A549 (cell line): ENCODE data around the gene CCDC14. TPM values are rescaled to one million over a fixed set of nuclear protein-coding genes. Genes with fewer than 3 reads are reported as not detected.

ENCODE experiments used
- ATAC-seq, 2 experiments: fragments of 200-7000 bp in 1 of 2; fragments of >200 bp in 1 of 2; cut with Nextera tagmentation in 1 of 2; cut with Tn5 transposase in 1 of 2; 3 replicates each; pipeline versions ENCODE4 v1.8.0 to v1.9.1; 2018 to 2020; ENCODE audit warnings: mild to moderate bottlenecking in 1 of 2, moderate library complexity in 1 of 2
- CTCF ChIA-PET: fragments of 300-600 bp; sonication (Branson Sonifier 250); formaldehyde crosslinking; extraction: SDS; loops from one replicate; lab custom pipeline; 2021; ENCODE audit warnings: antibody characterized with exemption, inconsistent platforms; lab: Yijun Ruan, JAX
- POLR2A ChIA-PET: fragments of 350-600 bp; formaldehyde crosslinking; extraction: SDS; loops from one replicate; lab custom pipeline; 2021; ENCODE audit warnings: antibody characterized with exemption, inconsistent platforms; lab: Yijun Ruan, JAX
- DNase-seq, 2 experiments: peaks; one replicate each; pipeline versions ENCODE4 v3.0.0 to v3.0.0-alpha.2; 2011 to 2016; ENCODE audit warnings: low read depth in 1 of 2, low spot score in 1 of 2
- FAIRE-seq: peaks from 2 replicates; lab custom pipeline; 2011; peaks lifted over from hg19 to GRCh38; lab: Jason Lieb, UNC
- H3K27ac ChIP-seq, 2 experiments: fragments of >200 bp; sonication (Bioruptor Twin); formaldehyde crosslinking; 3 replicates each; pipeline ENCODE4 v1.5.1; 2016 to 2017
- H3K4me1 ChIP-seq: fragments of >200 bp; sonication (Bioruptor Twin); formaldehyde crosslinking; 3 replicates; pipeline ENCODE4 v1.6.1; 2016
- H3K4me2 ChIP-seq: fragments of >200 bp; sonication (Bioruptor Twin); formaldehyde crosslinking; 3 replicates; pipeline ENCODE4 v1.6.1; 2016
- H3K4me3 ChIP-seq: fragments of >200 bp; sonication (Bioruptor Twin); formaldehyde crosslinking; 3 replicates; pipeline ENCODE4 v1.5.1; 2016
- H3K9me3 ChIP-seq: fragments of >200 bp; sonication (Bioruptor Twin); formaldehyde crosslinking; 3 replicates; pipeline ENCODE4 v1.6.1; 2016
- ATOH8 ChIP-seq: fragments of 250-450 bp; sonication (Bioruptor Pico); IDR thresholded peaks from 2 replicates; pipeline ENCODE4 v1.5.0; 2020; ENCODE audit warnings: low read depth, mild to moderate bottlenecking, moderate library complexity
- BHLHE40 ChIP-seq: IDR thresholded peaks from 2 replicates; pipeline ENCODE4 v1.6.1; 2012; ENCODE audit warnings: low read depth, low read length, inconsistent platforms
- E2F6 ChIP-seq: IDR thresholded peaks from 2 replicates; pipeline ENCODE4 v1.6.1; 2012; ENCODE audit warnings: low read depth, borderline replicate concordance
- EHMT2 ChIP-seq: fragments of 200-600 bp; sonication (generic); IDR thresholded peaks from 2 replicates; pipeline ENCODE4 v1.6.1; 2016; ENCODE audit warnings: antibody characterized with exemption, low read depth, mild to moderate bottlenecking, moderate library complexity
- ELK1 ChIP-seq: fragments of 150-350 bp; IDR thresholded peaks from 2 replicates; pipeline ENCODE4 v1.6.1; 2014; ENCODE audit warnings: low read depth, mild to moderate bottlenecking, low read length
- ESRRA ChIP-seq: fragments of 150-350 bp; IDR thresholded peaks from 2 replicates; pipeline ENCODE4 v1.6.1; 2014; ENCODE audit warnings: mild to moderate bottlenecking, low read length, borderline replicate concordance
- FOSB ChIP-seq: fragments of 250-450 bp; sonication (Bioruptor Pico); IDR thresholded peaks from 2 replicates; pipeline ENCODE4 v1.5.0; 2020; ENCODE audit warnings: mild to moderate bottlenecking, moderate library complexity
- FOXS1 ChIP-seq: fragments of 250-450 bp; sonication (Bioruptor Pico); IDR thresholded peaks from 2 replicates; pipeline ENCODE4 v1.5.0; 2020; ENCODE audit warnings: mild to moderate bottlenecking, moderate library complexity
- GATA3 ChIP-seq: IDR thresholded peaks from 2 replicates; pipeline ENCODE4 v1.6.1; 2012; ENCODE audit warnings: borderline replicate concordance
- HDAC2 ChIP-seq: fragments of 200-600 bp; sonication (generic); IDR thresholded peaks from 2 replicates; pipeline ENCODE4 v1.6.1; 2016
- HES2 ChIP-seq: fragments of >200 bp; sonication (Bioruptor Twin); formaldehyde crosslinking; IDR thresholded peaks from 2 replicates; pipeline ENCODE4 v1.6.1; 2016
- HOXA7 ChIP-seq: fragments of 250-450 bp; sonication (Bioruptor Pico); IDR thresholded peaks from 2 replicates; pipeline ENCODE4 v1.5.0; 2020; ENCODE audit warnings: mild to moderate bottlenecking, moderate library complexity
- HOXB5 ChIP-seq: fragments of 250-450 bp; sonication (Bioruptor Pico); IDR thresholded peaks from 2 replicates; pipeline ENCODE4 v1.5.0; 2020; ENCODE audit warnings: mild to moderate bottlenecking, moderate library complexity
- JUNB ChIP-seq: fragments of >200 bp; sonication (Bioruptor Twin); formaldehyde crosslinking; IDR thresholded peaks from 2 replicates; pipeline ENCODE4 v1.6.1; 2016
- MAFK ChIP-seq: fragments of 450-650 bp; IDR thresholded peaks from 2 replicates; pipeline ENCODE4 v1.6.1; 2014; ENCODE audit not compliant: partially characterized antibody
- MAX ChIP-seq: IDR thresholded peaks from 2 replicates; pipeline ENCODE4 v1.6.1; 2012
- MYC ChIP-seq: IDR thresholded peaks from 2 replicates; pipeline ENCODE4 v1.6.1; 2012; ENCODE audit warnings: mild to moderate bottlenecking, inconsistent platforms, low read length, improper control_type of control experiment, borderline replicate concordance
- NR3C1 ChIP-seq: fragments of >200 bp; sonication (Bioruptor Twin); formaldehyde crosslinking; IDR thresholded peaks from 3 replicates; pipeline ENCODE4 v1.6.1; 2017
- PBX3 ChIP-seq: IDR thresholded peaks from 2 replicates; pipeline ENCODE4 v1.6.1; 2012
- PHF8 ChIP-seq: fragments of 200-600 bp; sonication (generic); IDR thresholded peaks from 2 replicates; pipeline ENCODE4 v1.6.1; 2016; ENCODE audit warnings: low read depth, mild to moderate bottlenecking, antibody characterized with exemption, moderate library complexity, borderline replicate concordance
- REST ChIP-seq: fragments of 200-600 bp; sonication (generic); IDR thresholded peaks from 2 replicates; pipeline ENCODE4 v1.6.1; 2016; ENCODE audit warnings: antibody characterized with exemption, mild to moderate bottlenecking, moderate library complexity
- RNF2 ChIP-seq: fragments of 200-600 bp; sonication (generic); IDR thresholded peaks from 2 replicates; pipeline ENCODE4 v1.6.1; 2016; ENCODE audit warnings: low read depth, mild to moderate bottlenecking, antibody characterized with exemption, moderate library complexity, borderline replicate concordance
- SMC3 ChIP-seq: fragments of >200 bp; sonication (Bioruptor Twin); formaldehyde crosslinking; IDR thresholded peaks from 3 replicates; pipeline ENCODE4 v1.6.1; 2018; ENCODE audit warnings: inconsistent platforms
- TP53 ChIP-seq: fragments of 250-450 bp; sonication (Bioruptor Pico); IDR thresholded peaks from 2 replicates; pipeline ENCODE4 v1.5.0; 2021; ENCODE audit warnings: mild to moderate bottlenecking, moderate library complexity
- ZFP36 ChIP-seq: fragments of 450-650 bp; IDR thresholded peaks from 2 replicates; pipeline ENCODE4 v1.6.1; 2014; ENCODE audit warnings: borderline replicate concordance; ENCODE audit not compliant: partially characterized antibody
- WGBS: methylation state at CpG from one replicate; pipeline ENCODE4 v1.1.6; 2017; ENCODE audit errors: missing lambda C conversion rate; 5-methylcytosine and 5-hydroxymethylcytosine counted together
- polyA plus RNA-seq, 4 experiments: library from polyadenylated mRNA; depleted of rRNA in 3 of 4; stranded (reverse); fragments of >200 nt; fragmentation: RNase III in 1 of 4; extraction: RNeasy Plus Mini Kit Qiagen cat#74134 plus additional on column Dnase treatment in 1 of 4; gene quantifications; 2 replicates in 3 of 4; 3 replicates in 1 of 4; pipeline ENCODE4 v1.2.3, GENCODE V29; 2011 to 2017

CCDC14 gene
- polyA plus RNA-seq, 2 of the 4 experiments (the other 2 are of a cell fraction): 29.3 to 71.4 TPM

- ChIA-PET POLR2A (no interaction called here), CTCF (interaction anchor here (0.9 kb wide), 1 partner anchor 207 kb away, joined by 4 read pairs; no protein-coding TSS in a partner anchor)
- Histone ChIP-seq H3K9me3 (no peaks in the 10 kb centered on the region), H3K4me1 (0 out of 3 replicates have a peak, but pooled peaks cover 3% of the 10 kb centered on the region), H3K4me3 (no peak overlapping the region), H3K27ac (no peak overlapping the region), H3K4me2 (no peak overlapping the region)
- no peak for TF ChIP-seq HOXB5
- no peak for TF ChIP-seq FOSB
- TF ChIP-seq ESRRA: no peak
- no peak for TF ChIP-seq HOXA7 (CRISPR knock-in tag)
- ATAC-seq (no peak), DNase-seq (no peak), FAIRE-seq (peak; percentile 61)
These were observed 30.6 kb downstream of the CCDC14 start for GRCh38 chr3:123930445-123930844.

GRCh38 chr3:123929325-123929724, 31.7 kb downstream of the CCDC14 start:
- Histone ChIP-seq H3K9me3 (no peaks in the 10 kb centered on the region), H3K27ac (no peak overlapping the region), H3K4me2 (no peak overlapping the region), H3K4me1 (0 out of 3 replicates have a peak, but pooled peaks cover 2% of the 10 kb centered on the region), H3K4me3 (no peak overlapping the region)
- TF ChIP-seq EHMT2 (no peak), REST (no peak), FOXS1 (CRISPR knock-in tag) (no peak), ELK1 (no peak), HDAC2 (no peak), PBX3 (no peak), JUNB (no peak), BHLHE40 (no peak), NR3C1 (no peak), MYC (no peak), TP53 (no peak), ZFP36 (no peak), GATA3 (no peak), SMC3 (no peak), ESRRA (no peak), MAFK (no peak), RNF2 (no peak)
- FAIRE-seq (no peak), DNase-seq (no peak), ATAC-seq (no peak)
- CTCF ChIA-PET: interaction anchor here (0.9 kb wide), 1 partner anchor 12 kb away, joined by 3 read pairs; no protein-coding TSS in a partner anchor
- POLR2A ChIA-PET: no interaction called here
- 96% methylated on average over 9 of the region's 9 CpGs for WGBS

GRCh38 chr3:123926396-123926795, 34.6 kb downstream of the CCDC14 start:
- Histone ChIP-seq H3K4me2 (no peak overlapping the region), H3K9me3 (no peaks in the 10 kb centered on the region; the same call in 2 of the 3 replicates), H3K4me3 (no peak overlapping the region), H3K4me1 (no peaks in the 10 kb centered on the region), H3K27ac (no peak overlapping the region)
- no peak for ATAC-seq
- POLR2A ChIA-PET: no interaction called here
- CTCF ChIA-PET: no interaction called here
- no peak for FAIRE-seq
- DNase-seq: no peak
- TF ChIP-seq PHF8 (no peak), E2F6 (no peak), ELK1 (no peak), HDAC2 (no peak), ATOH8 (CRISPR knock-in tag) (no peak), MAX (no peak), TP53 (no peak), HES2 (no peak)
